Heart left ventricle (tissue), 16 donors: ENCODE measurements around the gene OMP. TPM values are rescaled to one million over a fixed set of nuclear protein-coding genes. Genes with fewer than 3 reads are reported as not detected.

Experiments used
- ATAC-seq, 4 donors: fragments of 200-7000 bp; cut with Tn5 transposase; one replicate each; pipeline ENCODE4 v1.9.1; 2020 to 2022; ENCODE audit warnings: moderate library complexity in 4 of 4, mild to moderate bottlenecking in 3 of 4, moderate number of reproducible peaks in 1 of 4
- DNase-seq, 5 donors: peaks; one replicate each; pipeline ENCODE4 v3.0.0-alpha.2; 2020
- H3K27ac ChIP-seq, 12 donors: fragments of 200-600 bp; sonication (generic) in 4 of 12; one replicate each; pipeline versions ENCODE4 v1.5.0 to v1.8.0; 2016 to 2022; ENCODE audit warnings: mild to moderate bottlenecking in 2 of 12
- H3K27me3 ChIP-seq, 9 donors: fragments of 200-600 bp; sonication (generic) in 2 of 9; one replicate each; pipeline versions ENCODE4 v1.5.1 to v1.8.0; 2016 to 2022; ENCODE audit warnings: mild to moderate bottlenecking in 3 of 9
- H3K36me3 ChIP-seq, 9 donors: fragments of 200-600 bp; sonication (generic) in 2 of 9; one replicate each; pipeline versions ENCODE4 v1.5.0 to v1.8.0; 2018 to 2022; ENCODE audit warnings: mild to moderate bottlenecking in 2 of 9
- H3K4me1 ChIP-seq, 12 donors: fragments of 200-600 bp; sonication (generic) in 4 of 12; one replicate each; pipeline versions ENCODE4 v1.5.0 to v1.8.0; 2016 to 2022; ENCODE audit warnings: mild to moderate bottlenecking in 3 of 12
- H3K4me3 ChIP-seq, 12 donors: fragments of 200-600 bp; sonication (generic) in 4 of 12; one replicate each; pipeline versions ENCODE4 v1.5.0 to v1.8.0; 2017 to 2022; ENCODE audit warnings: mild to moderate bottlenecking in 9 of 12, moderate library complexity in 4 of 12
- H3K9me3 ChIP-seq, 12 donors: fragments of 200-600 bp; sonication (generic) in 4 of 12; one replicate each; pipeline versions ENCODE4 v1.5.0 to v1.8.0; 2016 to 2022; ENCODE audit warnings: mild to moderate bottlenecking in 1 of 12
- CTCF ChIP-seq, 12 donors: fragments of 200-600 bp; sonication (generic) in 4 of 12; IDR thresholded peaks; one replicate each; pipeline versions ENCODE4 v1.5.0 to v1.8.0; 2018 to 2022; ENCODE audit warnings: antibody characterized with exemption in 12 of 12, mild to moderate bottlenecking in 5 of 12
- POLR2A ChIP-seq, 2 donors: fragments of 450-650 bp; IDR thresholded peaks; one replicate each; pipeline ENCODE4 v1.6.1; 2017; ENCODE audit warnings: antibody characterized with exemption in 2 of 2, mild to moderate bottlenecking in 2 of 2, moderate library complexity in 2 of 2
- WGBS, 4 donors: extraction: QIAGEN DNeasy Blood & Tissue Kit in 2 of 4; methylation state at CpG; one replicate each; pipeline versions ENCODE4 v1.1.5 to v1.1.7; 2013 to 2018; 5-methylcytosine and 5-hydroxymethylcytosine counted together
- intact Hi-C, 10 donors: fragments of 100-400 bp; cut with DNase I; formaldehyde crosslinking; loops; one replicate each; pipeline versions ENCODE4 v1.11.1 to v1.14.2; 2022
- polyA plus RNA-seq, 2 donors: library from polyadenylated mRNA; stranded (reverse); fragments of 200-250 nt; gene quantifications; one replicate each; pipeline ENCODE4 v1.2.3, GENCODE V29; 2013
- total RNA-seq, 9 donors: library from RNA; depleted of rRNA in 2 of 9; stranded (reverse); fragments of >200 nt in 2 of 9; fragmentation: NEBNext Ultra II Directional in 3 of 9; extraction: Animal tissue kit (Norgen Biotek cat#: 25700) in 3 of 9; gene quantifications; one replicate each; pipeline versions ENCODE4 v1.1.0 to v1.2.4, GENCODE V29; 2016 to 2023
- donor health status: ischemic (EF 13 %, LVEDD 7.1; RV severe dilation, severe dysfunction).
- donor health status: healthy with polysubstance abuse.
- donor health status: DM: no; HTN: yes; CAD: no.
- donor health status: DM: no; HTN: no; CAD: no.
- donor health status: ischemic (EF 25% LVEDD 6.9; RV normal size, moderate dysfunction).
- donor health status: ischemic (EF 25% LVEDD 5.7; RV mildly dilated, moderate dysfunction).
- donor health status: healthy.
- donor health status: DM: yes; HTN: yes; CAD: no.
- donor health status: ischemic (EF 35%, LVEDD 5.7; RV mildly dilated, moderate dysfunction).
- donor health status: nonischemic (EF 11% LVEDD 7.7; RV severe dilation, severe dysfunction).
- donor health status: DM: yes; HTN: yes; CAD: no.
- donor health status: PGD.
- donor health status: ischemic (EF 29% LVEDD 5.4; RV normal size, mild dysfunction).
- donor health status: nonischemic (EF 23%, LVEDD 6.1; RV moderate dilation, normal function).

OMP gene
- total and polyA plus RNA-seq, 11 donors = not detected

DNA sequence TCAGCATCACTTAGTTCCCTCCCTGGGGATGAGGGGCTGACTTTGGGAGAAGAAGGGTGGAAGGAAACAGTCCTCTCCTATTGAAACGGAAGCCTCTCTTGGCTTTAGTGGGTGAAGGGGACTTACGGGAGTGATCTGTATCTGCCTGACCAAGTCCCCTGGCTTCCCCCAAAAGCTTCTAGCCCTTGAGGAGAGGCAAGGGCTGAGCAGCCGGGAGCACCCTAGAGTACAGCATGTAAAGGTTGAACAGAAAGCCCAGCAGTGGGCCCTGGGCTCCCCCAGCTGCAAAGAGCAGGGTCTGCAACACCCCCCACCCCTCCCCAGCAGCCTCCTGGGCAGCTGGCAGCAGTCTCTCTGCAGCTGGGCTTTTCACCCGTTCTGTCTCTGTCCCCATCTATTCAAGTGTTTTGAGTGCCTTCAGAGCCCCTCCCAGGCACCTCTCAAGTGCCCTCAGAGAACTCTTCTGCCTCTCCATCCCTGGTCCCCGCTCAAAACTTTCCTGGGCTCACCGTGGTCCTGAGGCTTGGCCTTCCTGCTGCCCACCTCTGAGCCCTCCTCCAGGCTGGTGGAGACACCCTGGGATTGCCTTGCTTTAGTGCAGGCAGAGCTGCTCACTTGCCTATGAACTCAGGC is 33.2 kb upstream of the OMP start:
- no peaks in the 10 kb centered on the region for H3K9me3 ChIP-seq
- TF ChIP-seq CTCF (IDR thresholded peaks at IDR 0.05) = no peak
- no peak for TF ChIP-seq POLR2A (IDR thresholded peaks at IDR 0.05)
- 75 to 79% (median 78%) methylated on average over 6 of the region's 6 CpGs for WGBS, 4 donors
- no peak overlapping the region for H3K4me3 ChIP-seq
- no peaks in the 10 kb centered on the region for H3K27me3 ChIP-seq
- no peak overlapping the region for H3K27ac ChIP-seq
- peaks cover 0 to 44% (median 27%) of the 10 kb centered on the region in 12 donors for H3K4me1 ChIP-seq
- DNase-seq (peak in 1 of 5 donors; percentile 3), ATAC-seq (no peak)
- no peaks in the 10 kb centered on the region for H3K36me3 ChIP-seq
- intact Hi-C loops = no loop called here

GRCh38 chr11:77069969-77070582 is 32.6 kb upstream of the OMP start:
- intact Hi-C loops = no loop called here
- peaks cover 0 to 46% (median 28%) of the 10 kb centered on the region in 12 donors for H3K4me1 ChIP-seq
- no peak for ATAC-seq
- peak in 1 of 5 donors; percentile 14 for DNase-seq
- no peak overlapping the region for H3K27ac ChIP-seq
- no peaks in the 10 kb centered on the region for H3K27me3 ChIP-seq
- H3K36me3 ChIP-seq = no peaks in the 10 kb centered on the region
- WGBS, 4 donors = 86 to 93% (median 91%) methylated on average over 6 to 8 of the region's 8 CpGs
- H3K4me3 ChIP-seq = no peak overlapping the region
- TF ChIP-seq POLR2A (IDR thresholded peaks at IDR 0.05) (no peak), CTCF (IDR thresholded peaks at IDR 0.05) (no peak)
- H3K9me3 ChIP-seq = no peaks in the 10 kb centered on the region

DNA sequence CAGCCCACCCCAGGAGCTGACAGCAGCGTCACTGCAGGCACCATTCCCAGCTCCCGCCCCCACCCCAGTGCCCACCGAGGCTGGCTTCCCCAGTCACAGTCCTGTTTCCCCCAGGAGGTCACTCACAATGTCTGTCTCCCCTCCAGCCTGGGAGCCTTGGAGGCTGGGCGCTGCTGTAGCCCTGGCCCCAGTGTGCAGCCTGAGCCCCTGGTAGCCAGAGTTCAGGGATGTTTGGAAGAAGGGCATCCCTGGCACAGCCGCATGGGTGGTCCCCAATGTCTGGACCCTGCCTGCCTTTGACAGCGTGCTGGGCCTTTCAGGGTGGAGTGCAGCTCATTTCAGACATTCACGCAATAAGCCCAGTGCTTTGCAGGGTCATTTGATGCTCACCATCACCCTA is 31.6 kb upstream of the OMP start:
- DNase-seq (peak in 2 of 5 donors; percentile 2 to 23), ATAC-seq (no peak)
- Histone ChIP-seq H3K36me3 (no peaks in the 10 kb centered on the region), H3K4me3 (no peak overlapping the region), H3K4me1 (peaks cover 0 to 41% (median 23%) of the 10 kb centered on the region in 12 donors), H3K27me3 (no peaks in the 10 kb centered on the region), H3K9me3 (no peaks in the 10 kb centered on the region), H3K27ac (no peak overlapping the region)
- intact Hi-C loops = no loop called here
- WGBS, 4 donors = 79 to 88% (median 86%) methylated on average over 5 to 7 of the region's 7 CpGs
- TF ChIP-seq POLR2A (IDR thresholded peaks at IDR 0.05) (no peak), CTCF (IDR thresholded peaks at IDR 0.05) (no peak)

GRCh38 chr11:77071671-77072605 is 30.7 kb upstream of the OMP start:
- peak overlapping the region in 9 of 12 donors; percentile 10 to 87 (median 77) for H3K27ac ChIP-seq
- ATAC-seq (no peak), DNase-seq (peak in 2 of 5 donors; percentile 18 to 43)
- no peak overlapping the region for H3K4me3 ChIP-seq
- WGBS, 4 donors = 82 to 86% (median 82%) methylated on average over 13 to 15 of the region's 15 CpGs
- H3K36me3 ChIP-seq = no peaks in the 10 kb centered on the region
- TF ChIP-seq POLR2A (IDR thresholded peaks at IDR 0.05) = no peak
- TF ChIP-seq CTCF (IDR thresholded peaks at IDR 0.05) = no peak
- intact Hi-C loops = no loop called here
- H3K27me3 ChIP-seq = no peaks in the 10 kb centered on the region
- H3K4me1 ChIP-seq = peaks cover 0 to 38% (median 21%) of the 10 kb centered on the region in 12 donors
- H3K9me3 ChIP-seq = no peaks in the 10 kb centered on the region
